ENCODE results near the gene NDOR1.

GRCh38 chr9:137244486-137245449, 39.3 kb downstream of the NDOR1 start:
- no peak for TF ChIP-seq CTCF (IDR thresholded peaks at IDR 0.05; ENCODE audit: poor library complexity)
- no peak for TF ChIP-seq EZH2 (IDR thresholded peaks at IDR 0.05; ENCODE audit: borderline replicate concordance)

Data from hepatocyte (in vitro differentiated cells).